Measurements from ENCODE around the gene DDX1. TPM values are rescaled to one million over a fixed set of nuclear protein-coding genes. Genes with fewer than 3 reads are reported as not detected.
"Not testable (repeated sequence)": the region's sequence is repeated elsewhere in the genome, so short reads cannot be mapped to it uniquely, and the experiment has no call there.

The DDX1 gene
- total RNA-seq, 1 donor from 2014 or later = 77.9 TPM

DNA sequence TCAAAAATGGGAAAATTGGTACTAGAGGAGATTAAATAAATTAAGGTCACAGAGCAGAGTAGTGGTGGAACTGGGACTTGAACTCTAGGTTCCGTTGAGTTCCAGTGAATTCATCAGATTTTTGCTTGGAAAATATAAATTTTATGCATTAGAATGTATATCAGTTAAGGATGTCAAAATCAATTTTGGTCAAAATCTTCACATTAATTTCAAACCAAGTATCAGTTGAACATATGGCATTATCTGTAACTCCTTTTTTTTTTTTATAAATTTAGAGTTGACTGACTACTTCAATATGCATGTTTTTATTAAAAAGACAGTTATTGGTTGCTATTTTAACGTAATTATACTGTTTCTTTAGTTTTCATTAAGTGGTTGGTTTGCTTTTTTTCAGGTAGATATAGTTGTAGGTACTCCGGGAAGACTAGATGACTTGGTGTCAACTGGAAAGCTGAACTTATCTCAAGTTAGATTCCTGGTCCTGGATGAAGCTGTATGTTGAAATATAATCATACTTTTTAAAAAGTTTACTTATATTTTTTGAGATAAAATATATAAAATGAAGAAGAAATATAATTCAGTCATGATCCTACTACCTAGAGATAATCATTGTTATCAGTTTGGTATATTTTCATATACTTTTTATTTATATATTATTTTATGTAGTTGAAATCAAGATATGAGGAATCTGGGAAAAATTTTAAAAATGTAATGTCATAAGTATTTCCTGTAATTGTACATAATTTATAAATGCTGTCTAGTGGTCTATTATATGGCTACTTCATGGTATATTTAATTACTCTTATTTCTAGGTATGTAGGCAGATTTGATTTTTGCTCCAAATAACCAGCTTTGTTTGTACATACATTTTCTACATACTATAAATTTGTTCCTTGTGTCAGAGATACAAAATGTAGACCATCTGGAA lies 25.4 kb downstream of the DDX1 start:
- DNase-seq = no peak

GRCh38 chr2:15617778-15618448 lies 26.2 kb downstream of the DDX1 start:
- DNase-seq = no peak

DNA sequence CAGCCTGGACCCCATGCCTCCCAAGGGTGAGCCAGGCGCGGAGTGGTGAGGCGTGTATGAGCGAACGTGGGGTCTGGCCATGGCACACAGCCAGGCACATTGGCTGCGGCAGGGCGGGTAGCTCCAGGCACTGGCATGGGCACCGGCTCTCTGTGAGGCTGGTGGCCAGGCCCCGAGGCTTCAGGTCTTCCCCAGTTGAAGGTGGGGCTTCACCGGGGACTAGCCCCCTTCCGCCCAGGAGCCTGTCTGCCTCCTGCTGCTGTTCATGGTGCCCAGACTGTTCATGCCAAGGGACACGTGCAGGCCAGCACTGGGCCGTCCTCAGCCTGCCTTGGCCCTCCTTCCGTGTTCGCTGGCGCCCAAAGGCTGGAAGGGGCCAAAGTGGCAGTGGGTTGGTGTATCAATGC lies 26.8 kb downstream of the DDX1 start:
- no peak for DNase-seq

- DNase-seq = no peak
Measured at GRCh38 chr2:15619076-15619475, 27.4 kb downstream of the DDX1 start.

GRCh38 chr2:15619510-15619909 lies 27.8 kb downstream of the DDX1 start:
- no peak for DNase-seq

DNA sequence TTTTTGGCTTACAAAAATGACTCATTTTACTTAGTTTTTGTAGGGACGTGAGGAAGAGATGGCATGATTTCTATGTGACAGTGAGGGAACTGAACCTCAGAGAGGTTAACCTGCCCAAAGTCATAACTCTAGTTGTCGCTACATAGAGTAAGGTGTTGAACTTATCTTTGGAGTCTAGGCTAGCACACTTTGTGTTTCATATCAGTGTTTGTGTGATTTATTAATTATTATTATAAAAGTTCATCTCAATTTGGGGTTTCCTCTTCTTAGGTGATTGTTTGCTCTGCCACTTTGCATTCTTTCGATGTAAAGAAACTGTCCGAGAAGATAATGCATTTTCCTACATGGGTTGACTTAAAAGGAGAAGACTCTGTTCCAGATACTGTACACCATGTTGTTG lies 28.3 kb downstream of the DDX1 start:
- DNase-seq = no peak

- no peak for DNase-seq
Measured at GRCh38 chr2:15620340-15620739, 28.7 kb downstream of the DDX1 start.

DNA sequence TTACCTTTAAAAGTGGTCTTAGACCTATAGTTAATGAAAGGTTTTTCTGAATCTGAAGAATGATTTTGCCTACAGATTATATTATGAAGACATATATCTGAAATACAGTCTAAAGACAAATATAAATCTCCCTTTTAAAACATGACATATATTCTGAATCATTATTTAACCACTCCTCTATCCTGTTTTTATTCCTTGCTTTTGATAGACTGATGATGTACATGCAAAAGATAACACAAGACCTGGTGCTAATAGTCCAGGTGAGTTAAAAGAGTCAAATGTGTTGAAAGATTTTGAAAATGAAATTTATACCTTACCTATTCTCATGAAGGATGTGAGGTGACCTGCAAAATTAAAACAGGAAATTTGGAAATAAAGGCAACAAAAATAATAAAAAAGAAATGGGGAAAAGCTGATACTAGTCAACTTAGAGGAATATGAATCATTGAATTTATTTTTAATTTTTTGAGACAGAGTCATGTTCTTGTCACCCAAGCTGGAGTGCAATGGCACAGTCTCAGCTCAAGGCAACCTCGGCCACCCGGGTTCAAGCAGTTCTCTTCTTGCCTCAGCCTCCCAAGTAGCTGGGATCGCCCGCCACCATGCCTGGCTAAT lies 29.3 kb downstream of the DDX1 start:
- DNase-seq = no peak

GRCh38 chr2:15621472-15621870 lies 29.8 kb downstream of the DDX1 start:
- DNase-seq = not testable (repeated sequence)

GRCh38 chr2:15622214-15622613 lies 30.5 kb downstream of the DDX1 start:
- DNase-seq = no peak

GRCh38 chr2:15622614-15623480 lies 31.2 kb downstream of the DDX1 start:
- no peak for DNase-seq

- no peak for DNase-seq
Measured at GRCh38 chr2:15623481-15623796, 31.8 kb downstream of the DDX1 start.

DNA sequence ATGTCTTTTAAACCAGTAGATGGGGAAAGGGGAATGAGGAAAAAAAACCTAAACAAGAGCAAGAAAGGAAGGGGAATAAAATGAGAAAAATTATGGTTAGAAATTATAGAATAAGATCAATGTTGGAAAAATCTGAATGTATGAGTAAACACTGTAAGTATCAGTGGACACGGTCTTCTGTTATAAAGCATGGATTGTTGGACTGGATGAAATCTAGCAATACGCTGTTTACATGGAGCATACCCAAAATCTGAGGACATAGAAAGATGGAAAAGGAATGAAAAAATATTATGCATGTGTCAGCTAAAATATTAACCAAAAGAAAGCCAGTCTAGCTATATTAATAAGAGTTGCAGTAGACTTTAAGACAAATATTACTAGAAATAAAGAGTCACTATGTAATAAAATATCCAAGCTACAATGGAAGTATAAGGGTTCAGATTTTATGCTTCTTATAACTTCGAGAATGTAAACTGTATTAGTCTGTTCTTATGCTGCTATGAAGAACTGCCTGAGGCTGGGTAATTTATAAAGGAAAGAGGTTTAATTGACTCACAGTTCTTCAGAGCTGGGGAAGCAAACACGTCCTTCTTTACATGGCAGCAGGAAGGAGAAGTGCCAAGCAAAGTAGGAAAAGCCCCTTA lies 32.4 kb downstream of the DDX1 start:
- DNase-seq = no peak

- DNase-seq = no peak
Measured at GRCh38 chr2:15624903-15625302, 33.2 kb downstream of the DDX1 start.

DNA sequence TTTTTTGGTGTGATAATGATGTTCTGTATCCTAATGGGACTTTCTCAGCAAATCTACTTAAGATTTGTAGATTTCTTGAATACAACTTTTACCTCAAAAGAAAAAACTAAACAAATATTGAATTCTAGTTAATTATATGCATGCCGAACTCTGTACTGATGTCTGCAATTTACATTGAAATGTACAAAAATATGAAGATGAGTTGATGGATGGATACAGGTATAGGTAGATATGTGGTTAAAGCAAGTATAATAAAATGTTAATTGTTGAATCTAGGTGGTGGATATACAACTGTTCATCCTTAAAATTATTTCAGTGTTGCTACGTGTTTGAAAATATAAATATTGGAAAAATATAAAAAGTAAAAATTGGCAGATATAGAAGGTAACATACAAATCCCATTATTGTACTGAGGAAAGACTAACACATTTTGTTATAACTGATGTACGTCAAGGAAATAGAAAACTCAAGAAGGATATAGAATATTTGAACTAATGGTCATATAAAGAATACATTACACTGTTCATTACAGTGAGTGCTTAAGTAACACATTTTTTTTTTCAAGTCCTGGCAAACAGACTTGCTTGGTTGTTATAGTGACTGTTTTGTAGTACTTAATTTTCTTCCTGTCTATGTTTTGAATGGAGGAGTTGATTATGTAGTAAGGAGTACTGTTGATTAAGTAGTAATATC lies 33.8 kb downstream of the DDX1 start:
- DNase-seq = no peak

DNA sequence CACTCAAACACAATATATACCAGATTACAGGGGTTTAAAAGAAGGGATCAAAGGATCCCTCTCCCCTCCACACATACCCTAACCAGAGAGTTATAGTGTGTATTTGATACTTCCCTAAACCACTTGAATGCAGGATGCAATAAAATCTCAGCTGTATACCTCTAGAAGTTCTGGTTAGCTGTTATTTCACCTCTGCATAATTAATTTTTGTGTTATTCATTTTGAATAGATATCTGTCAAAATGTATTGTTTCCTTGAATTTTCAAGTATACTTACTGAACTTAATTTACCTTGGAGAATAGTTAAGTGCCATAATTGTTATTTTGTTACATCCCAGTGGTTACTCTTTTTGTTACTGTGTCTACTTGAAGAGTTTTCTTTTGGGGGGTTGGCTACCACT lies 34.5 kb downstream of the DDX1 start:
- no peak for DNase-seq

DNA sequence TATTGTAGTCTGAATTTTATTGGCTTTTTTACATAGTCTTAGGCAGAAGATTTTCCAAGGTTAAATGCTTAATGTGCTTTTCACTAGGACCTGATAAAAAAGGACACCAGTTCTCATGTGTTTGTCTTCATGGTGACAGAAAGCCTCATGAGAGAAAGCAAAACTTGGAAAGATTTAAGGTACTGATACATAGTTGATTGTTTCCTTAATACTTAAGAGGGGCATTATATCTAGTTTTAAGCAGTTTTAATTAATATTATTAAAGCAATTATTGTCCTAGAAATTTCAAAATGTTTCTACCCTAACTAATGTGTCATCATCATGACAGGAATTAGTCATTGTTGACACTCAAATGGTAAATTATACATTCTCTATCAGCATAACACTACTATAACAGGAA lies 35.3 kb downstream of the DDX1 start:
- no peak for DNase-seq

- DNase-seq = no peak
Measured at GRCh38 chr2:15627817-15628684, 36.4 kb downstream of the DDX1 start.

DNA sequence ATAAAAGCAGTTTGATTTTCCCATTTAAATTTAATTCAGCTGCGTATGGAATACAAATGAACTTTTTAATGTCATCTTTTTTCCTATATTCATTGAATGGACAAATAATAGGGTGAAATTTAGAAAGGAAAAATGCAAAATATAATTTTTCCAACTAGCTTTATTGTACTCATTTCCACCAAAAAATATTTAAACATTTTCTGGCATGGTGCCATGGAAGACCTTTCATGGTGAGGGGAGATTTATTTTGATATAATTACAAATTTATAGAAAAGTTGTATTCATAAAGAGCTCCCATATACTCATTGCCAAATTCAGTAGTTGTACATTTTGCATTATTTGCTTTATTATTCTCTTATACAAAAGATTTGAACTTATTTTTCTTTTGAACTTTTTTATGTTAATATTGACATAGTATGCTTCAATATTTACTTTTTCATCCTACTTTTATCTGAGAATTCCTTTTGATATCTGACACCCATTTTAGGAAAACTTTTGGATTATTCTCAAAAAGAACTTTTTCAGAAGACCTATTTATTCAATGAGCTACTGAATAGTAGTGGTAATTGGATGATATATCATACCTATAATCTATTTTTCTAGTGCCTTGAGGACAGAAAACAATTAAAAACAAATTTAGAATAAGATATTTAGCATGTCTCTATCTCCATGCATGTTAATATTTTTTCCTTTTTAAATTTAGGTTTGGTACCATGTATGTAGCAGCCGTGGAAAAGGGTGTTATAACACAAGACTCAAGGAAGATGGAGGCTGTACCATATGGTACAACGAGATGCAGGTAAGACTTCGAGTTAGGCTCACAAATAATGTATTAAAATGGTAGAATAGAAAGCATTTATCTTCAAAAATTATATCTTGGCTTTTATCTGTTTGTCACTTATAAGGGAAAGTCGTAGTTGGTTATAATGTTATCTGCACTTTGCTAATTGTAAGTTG lies 37.5 kb downstream of the DDX1 start:
- no peak for DNase-seq

All from skin of body (tissue), 2 donors.